ENCODE measurements around the gene WSCD2. TPM values are rescaled to one million over a fixed set of nuclear protein-coding genes. Genes with fewer than 3 reads are reported as not detected.

The WSCD2 gene
- total RNA-seq, 2 experiments from 2014 or later, result not detected

GRCh38 chr12:108131035-108131434, 1.9 kb downstream of the WSCD2 start:
- H3K9me3 Mint-ChIP-seq (ENCODE audit: low read depth), result no peaks in the 10 kb centered on the region
- DNase-seq (no peak), ATAC-seq (no peak)
- peaks cover 55% of the 10 kb centered on the region for H3K27me3 Mint-ChIP-seq
- H3K4me3 Mint-ChIP-seq, result no peak overlapping the region
- POLR2A ChIA-PET, result no interaction called here
- H3K27ac Mint-ChIP-seq, result no peak overlapping the region
- H3K4me1 Mint-ChIP-seq, result peaks cover 3% of the 10 kb centered on the region
- intact Hi-C loops (cut with DNase I, micrococcal nuclease), result no loop called here
- CTCF ChIA-PET, result no interaction called here
- no peaks in the 10 kb centered on the region for H3K36me3 Mint-ChIP-seq (ENCODE audit: low read depth)

- Mint-ChIP-seq H3K9me3 (ENCODE audit: low read depth) (no peaks in the 10 kb centered on the region), H3K36me3 (ENCODE audit: low read depth) (no peaks in the 10 kb centered on the region), H3K4me3 (no peak overlapping the region), H3K4me1 (peaks cover 3% of the 10 kb centered on the region), H3K27me3 (peaks cover 50% of the 10 kb centered on the region), H3K27ac (no peak overlapping the region)
- no peak for ATAC-seq
- intact Hi-C loops (cut with DNase I, micrococcal nuclease), result no loop called here
- CTCF ChIA-PET, result no interaction called here
- POLR2A ChIA-PET, result no interaction called here
- no peak for DNase-seq
Measured at GRCh38 chr12:108131657-108132126, 2.6 kb downstream of the WSCD2 start.

- Mint-ChIP-seq H3K36me3 (ENCODE audit: low read depth) (no peaks in the 10 kb centered on the region), H3K9me3 (ENCODE audit: low read depth) (no peaks in the 10 kb centered on the region), H3K27me3 (peaks cover 38% of the 10 kb centered on the region), H3K4me3 (no peak overlapping the region), H3K4me1 (no peaks in the 10 kb centered on the region), H3K27ac (no peak overlapping the region)
- ATAC-seq (no peak), DNase-seq (no peak)
- ChIA-PET POLR2A (no interaction called here), CTCF (no interaction called here)
- intact Hi-C loops (cut with DNase I, micrococcal nuclease), result no loop called here
Measured at GRCh38 chr12:108133482-108133881, 4.4 kb downstream of the WSCD2 start.

GRCh38 chr12:108134744-108135143, 5.7 kb downstream of the WSCD2 start:
- DNase-seq, result no peak
- ATAC-seq, result no peak
- Mint-ChIP-seq H3K4me1 (no peaks in the 10 kb centered on the region), H3K9me3 (ENCODE audit: low read depth) (no peaks in the 10 kb centered on the region), H3K27me3 (peaks cover 33% of the 10 kb centered on the region), H3K4me3 (no peak overlapping the region), H3K27ac (no peak overlapping the region), H3K36me3 (ENCODE audit: low read depth) (no peaks in the 10 kb centered on the region)
- ChIA-PET CTCF (interaction anchor here (0.6 kb wide), 1 partner anchor 49 kb away, joined by 3 read pairs; no protein-coding TSS in a partner anchor), POLR2A (no interaction called here)
- intact Hi-C loops (cut with DNase I, micrococcal nuclease), result no loop called here

- POLR2A ChIA-PET, result no interaction called here
- no peaks in the 10 kb centered on the region for H3K36me3 Mint-ChIP-seq (ENCODE audit: low read depth)
- CTCF ChIA-PET, result interaction anchor here (0.6 to 0.7 kb wide), 2 partner anchors 47 to 71 kb away, joined by 3 to 4 read pairs; no protein-coding TSS in a partner anchor
Measured at GRCh38 chr12:108135627-108136026, 6.5 kb downstream of the WSCD2 start.

GRCh38 chr12:108136697-108137096, 7.6 kb downstream of the WSCD2 start:
- POLR2A ChIA-PET, result no interaction called here
- intact Hi-C loops (cut with DNase I, micrococcal nuclease), result no loop called here
- CTCF ChIA-PET, result interaction anchor here (1.6 kb wide), 1 partner anchor 9 kb away, joined by 3 read pairs; no protein-coding TSS in a partner anchor
- Mint-ChIP-seq H3K4me3 (no peak overlapping the region), H3K9me3 (ENCODE audit: low read depth) (no peaks in the 10 kb centered on the region), H3K4me1 (no peaks in the 10 kb centered on the region), H3K36me3 (ENCODE audit: low read depth) (no peaks in the 10 kb centered on the region), H3K27ac (no peak overlapping the region), H3K27me3 (peaks cover 24% of the 10 kb centered on the region)
- no peak for DNase-seq
- ATAC-seq, result no peak

More at GRCh38 chr12:108135627-108136026, 6.5 kb downstream of the WSCD2 start:
- Mint-ChIP-seq H3K27me3 (peaks cover 29% of the 10 kb centered on the region), H3K4me1 (no peaks in the 10 kb centered on the region), H3K27ac (no peak overlapping the region), H3K9me3 (ENCODE audit: low read depth) (no peaks in the 10 kb centered on the region), H3K4me3 (no peak overlapping the region)
- DNase-seq (no peak), ATAC-seq (no peak)
- intact Hi-C loops (cut with DNase I, micrococcal nuclease), result no loop called here

GRCh38 chr12:108139454-108139853, 10.4 kb downstream of the WSCD2 start:
- ChIA-PET POLR2A (no interaction called here), CTCF (no interaction called here)
- intact Hi-C loops (cut with DNase I, micrococcal nuclease), result no loop called here
- no peak overlapping the region for H3K27ac Mint-ChIP-seq
- no peak overlapping the region for H3K4me3 Mint-ChIP-seq
- no peak for DNase-seq
- no peaks in the 10 kb centered on the region for H3K9me3 Mint-ChIP-seq (ENCODE audit: low read depth)
- H3K4me1 Mint-ChIP-seq, result no peaks in the 10 kb centered on the region
- H3K27me3 Mint-ChIP-seq, result peaks cover 10% of the 10 kb centered on the region
- H3K36me3 Mint-ChIP-seq (ENCODE audit: low read depth), result no peaks in the 10 kb centered on the region
- no peak for ATAC-seq

GRCh38 chr12:108140501-108140900, 11.4 kb downstream of the WSCD2 start:
- Mint-ChIP-seq H3K27me3 (peaks cover 3% of the 10 kb centered on the region), H3K9me3 (ENCODE audit: low read depth) (no peaks in the 10 kb centered on the region), H3K4me3 (no peak overlapping the region), H3K36me3 (ENCODE audit: low read depth) (no peaks in the 10 kb centered on the region), H3K4me1 (no peaks in the 10 kb centered on the region), H3K27ac (no peak overlapping the region)
- no peak for ATAC-seq
- DNase-seq, result no peak
- POLR2A ChIA-PET, result no interaction called here
- intact Hi-C loops (cut with DNase I, micrococcal nuclease), result no loop called here
- CTCF ChIA-PET, result interaction anchor here (0.6 kb wide), 1 partner anchor 1485 kb away, joined by 3 read pairs; no protein-coding TSS in a partner anchor

- ChIA-PET CTCF (interaction anchor here (1.1 kb wide), 1 partner anchor 150 kb away, joined by 3 read pairs; no protein-coding TSS in a partner anchor), POLR2A (no interaction called here)
- Mint-ChIP-seq H3K9me3 (ENCODE audit: low read depth) (no peaks in the 10 kb centered on the region), H3K4me3 (no peak overlapping the region), H3K4me1 (no peaks in the 10 kb centered on the region), H3K36me3 (ENCODE audit: low read depth) (no peaks in the 10 kb centered on the region), H3K27me3 (no peaks in the 10 kb centered on the region), H3K27ac (no peak overlapping the region)
- intact Hi-C loops (cut with DNase I, micrococcal nuclease), result no loop called here
- DNase-seq (no peak), ATAC-seq (no peak)
Measured at GRCh38 chr12:108141600-108142130, 12.6 kb downstream of the WSCD2 start.

- ChIA-PET CTCF (interaction anchor here (0.8 kb wide), 1 partner anchor 151 kb away, joined by 3 read pairs; no protein-coding TSS in a partner anchor), POLR2A (no interaction called here)
- no peak overlapping the region for H3K4me3 Mint-ChIP-seq
- intact Hi-C loops (cut with DNase I, micrococcal nuclease), result no loop called here
- no peak for DNase-seq
- H3K27ac Mint-ChIP-seq, result no peak overlapping the region
- H3K27me3 Mint-ChIP-seq, result peaks cover 5% of the 10 kb centered on the region
- H3K9me3 Mint-ChIP-seq (ENCODE audit: low read depth), result no peaks in the 10 kb centered on the region
- ATAC-seq, result no peak
- no peaks in the 10 kb centered on the region for H3K36me3 Mint-ChIP-seq (ENCODE audit: low read depth)
- no peaks in the 10 kb centered on the region for H3K4me1 Mint-ChIP-seq
Measured at GRCh38 chr12:108143144-108143543, 14.1 kb downstream of the WSCD2 start.

GRCh38 chr12:108144080-108144479, 15.0 kb downstream of the WSCD2 start:
- no peak overlapping the region for H3K27ac Mint-ChIP-seq
- no peaks in the 10 kb centered on the region for H3K9me3 Mint-ChIP-seq (ENCODE audit: low read depth)
- H3K27me3 Mint-ChIP-seq, result peaks cover 5% of the 10 kb centered on the region
- no peaks in the 10 kb centered on the region for H3K36me3 Mint-ChIP-seq (ENCODE audit: low read depth)
- DNase-seq, result no peak
- no peaks in the 10 kb centered on the region for H3K4me1 Mint-ChIP-seq
- ChIA-PET POLR2A (no interaction called here), CTCF (no interaction called here)
- ATAC-seq, result no peak
- intact Hi-C loops (cut with DNase I, micrococcal nuclease), result no loop called here
- no peak overlapping the region for H3K4me3 Mint-ChIP-seq

GRCh38 chr12:108145011-108145410, 15.9 kb downstream of the WSCD2 start:
- Mint-ChIP-seq H3K9me3 (ENCODE audit: low read depth) (no peaks in the 10 kb centered on the region), H3K36me3 (ENCODE audit: low read depth) (no peaks in the 10 kb centered on the region), H3K4me1 (no peaks in the 10 kb centered on the region), H3K27ac (no peak overlapping the region), H3K27me3 (peaks cover 5% of the 10 kb centered on the region), H3K4me3 (no peak overlapping the region)
- intact Hi-C loops (cut with DNase I, micrococcal nuclease), result no loop called here
- ChIA-PET POLR2A (no interaction called here), CTCF (interaction anchor here (1.5 kb wide), 1 partner anchor 8 kb away, joined by 3 read pairs; no protein-coding TSS in a partner anchor)
- ATAC-seq (no peak), DNase-seq (no peak)

All from activated CD4-positive, alpha-beta T cell treated with anti-CD3 and anti-CD28 coated beads for 36 hours (primary cell).